GM19438 (cell line): Measurements from ENCODE around the gene GABRP.

Experiments used
- ATAC-seq: cut with Tn5 transposase; IDR thresholded peaks from one replicate; pipeline ENCODE4 v1.9.1; 2021; ENCODE audit warnings: low read depth; ENCODE audit not compliant: unreplicated experiment

GABRP gene

DNA sequence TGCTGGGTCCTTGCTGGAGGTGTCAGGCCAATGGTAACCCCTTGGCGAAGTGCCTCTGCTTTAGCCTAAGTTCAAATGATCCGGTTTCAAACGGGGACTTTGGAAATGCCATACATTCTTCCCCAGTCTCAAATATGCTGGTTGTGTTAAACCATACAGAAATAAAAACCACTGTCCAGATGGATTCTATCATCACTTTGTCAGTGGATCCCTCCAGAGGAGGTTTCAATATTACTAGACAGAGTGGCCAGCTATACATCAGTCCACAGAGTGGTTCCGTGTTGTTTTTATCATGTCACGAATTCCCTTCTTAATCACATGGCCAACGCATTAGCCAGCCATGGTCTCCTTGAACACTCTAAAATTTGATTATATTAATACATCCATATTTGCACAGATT, 71.0 kb downstream of the GABRP start:
- ATAC-seq: no peak

DNA sequence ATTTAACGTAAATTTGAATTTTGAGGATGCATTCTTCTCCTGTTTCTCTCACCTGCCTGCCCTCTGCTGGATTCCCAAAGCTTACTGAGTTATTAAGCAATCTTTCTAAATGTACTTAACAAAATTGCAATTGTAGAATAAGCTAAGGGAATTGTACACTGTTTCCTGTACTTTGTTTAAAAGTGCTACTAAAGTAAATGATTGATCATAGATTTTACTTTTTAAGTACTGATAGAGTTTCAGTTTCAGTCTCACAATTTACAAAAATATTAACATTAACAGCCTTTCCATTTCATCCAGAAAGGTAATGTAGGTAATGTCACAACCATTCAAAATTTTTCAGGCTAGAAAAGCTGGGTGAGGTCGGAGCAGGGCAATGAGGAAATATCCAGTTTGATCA, 73.5 kb downstream of the GABRP start:
- no peak for ATAC-seq

DNA sequence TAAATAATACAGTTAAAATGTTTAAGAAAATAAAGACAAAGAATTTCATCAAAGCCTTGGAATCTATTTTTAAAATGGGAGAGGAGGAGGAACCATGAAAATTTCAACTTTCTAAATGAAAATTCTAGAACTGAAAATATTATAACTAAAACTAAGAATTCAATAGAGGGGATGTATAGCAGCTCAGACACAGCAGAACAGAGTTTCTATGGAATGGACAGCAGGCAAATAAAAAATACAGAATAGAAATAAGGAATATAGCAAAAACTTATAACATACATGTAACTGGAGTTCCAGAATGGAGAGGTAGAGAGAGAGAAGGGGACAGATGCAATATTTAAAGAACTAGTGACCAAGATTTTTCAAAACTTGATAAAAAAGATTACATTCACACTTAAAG, 76.9 kb downstream of the GABRP start:
- ATAC-seq: no peak

DNA sequence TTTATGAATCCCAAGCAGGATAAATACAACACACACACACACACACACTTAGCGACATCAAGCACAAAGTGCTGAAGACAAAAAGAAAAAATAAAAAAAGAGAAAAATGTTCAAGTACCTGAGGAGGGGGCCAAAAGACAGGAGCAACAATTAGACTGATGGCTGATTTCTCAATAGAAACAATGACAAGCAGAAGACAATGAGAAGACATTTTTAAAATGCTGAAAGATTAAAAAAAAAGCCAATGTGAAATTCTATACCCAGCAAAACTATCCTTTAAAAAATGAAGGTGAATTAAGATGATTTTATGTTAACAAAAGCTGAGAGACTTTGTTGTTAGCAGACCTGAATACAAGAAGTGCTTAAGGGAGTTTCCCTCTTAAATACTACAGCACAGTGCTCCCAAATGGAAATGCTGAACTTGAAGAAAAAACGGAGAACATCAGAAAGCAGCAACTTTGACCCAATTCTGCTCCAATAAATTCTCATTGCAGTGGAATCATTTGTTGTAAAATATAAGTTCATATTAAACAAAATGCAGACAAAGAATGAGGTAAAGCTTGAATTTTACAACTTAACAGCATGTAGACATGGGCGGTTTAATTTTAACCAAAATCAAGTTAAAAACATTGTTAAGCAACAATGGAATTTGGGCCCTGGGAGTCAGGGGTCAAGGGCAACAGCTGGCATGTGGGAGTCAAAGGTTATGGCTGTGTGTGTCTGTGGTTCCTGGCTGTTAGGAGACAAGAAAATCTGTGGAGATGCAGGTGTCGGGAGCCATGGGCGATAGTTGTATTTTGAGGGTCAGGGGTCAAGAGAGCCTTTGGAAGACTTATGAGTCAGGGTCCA, 77.5 kb downstream of the GABRP start:
- ATAC-seq: no peak

DNA sequence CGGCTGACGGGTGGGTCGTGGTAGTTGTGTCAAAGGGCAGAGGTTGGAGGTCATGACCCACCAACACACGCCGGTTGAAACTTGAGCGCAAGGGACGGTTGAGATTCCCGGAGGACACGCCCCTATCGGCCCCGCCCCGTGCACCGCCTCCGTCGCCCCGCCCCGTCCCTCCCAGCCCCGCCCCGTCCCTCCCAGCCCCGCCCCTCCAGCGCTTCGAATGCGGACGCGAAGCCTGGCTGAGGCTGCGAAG, 78.1 kb downstream of the GABRP start:
- no peak for ATAC-seq

DNA sequence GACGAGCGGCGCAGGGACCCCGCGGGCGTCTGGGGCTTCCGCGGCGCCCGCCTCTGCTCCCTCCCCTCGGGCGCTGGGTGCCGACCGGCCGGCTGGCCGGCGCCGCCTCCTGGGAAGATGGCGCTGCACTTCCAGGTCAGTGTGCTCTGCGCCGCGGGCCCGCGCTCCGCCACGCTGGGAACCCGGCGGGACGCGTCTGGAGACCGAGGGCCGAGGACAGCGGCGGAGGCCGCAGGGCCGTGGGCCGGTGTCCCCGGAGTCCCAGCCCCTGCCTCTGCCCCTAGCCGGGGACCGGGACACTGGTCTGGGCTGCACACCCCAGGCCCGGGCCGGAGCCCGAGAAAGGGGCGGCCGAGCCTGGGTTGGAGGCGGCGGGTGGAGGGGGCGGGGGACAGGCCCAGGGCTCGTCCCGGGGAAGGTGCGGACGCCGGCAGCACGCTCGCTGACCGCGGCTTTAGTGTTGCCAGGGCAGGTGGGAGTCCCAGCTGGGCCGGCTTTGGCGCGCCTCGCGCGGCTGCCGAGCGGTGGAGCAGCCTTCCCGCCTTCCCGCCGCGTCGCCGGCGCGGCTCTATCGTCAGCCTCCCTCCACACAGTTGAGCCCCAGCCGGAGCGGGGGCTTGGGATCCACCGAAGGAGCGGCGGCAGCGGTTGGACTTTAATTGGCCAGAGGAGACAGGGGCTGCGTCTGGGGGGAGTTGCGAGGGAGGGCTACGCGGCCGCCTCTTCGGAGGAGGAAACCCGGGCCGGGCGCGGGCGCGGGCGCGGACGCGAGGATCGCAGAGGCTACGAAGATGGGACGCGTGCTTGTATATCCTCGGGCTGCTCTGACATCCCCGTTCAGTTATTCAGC, 78.6 kb downstream of the GABRP start, which contains the start of gene RANBP17:
TSS of gene RANBP17 (plus strand) at position 102 of the 850 bp plus-strand sequence.
- no peak for ATAC-seq

DNA sequence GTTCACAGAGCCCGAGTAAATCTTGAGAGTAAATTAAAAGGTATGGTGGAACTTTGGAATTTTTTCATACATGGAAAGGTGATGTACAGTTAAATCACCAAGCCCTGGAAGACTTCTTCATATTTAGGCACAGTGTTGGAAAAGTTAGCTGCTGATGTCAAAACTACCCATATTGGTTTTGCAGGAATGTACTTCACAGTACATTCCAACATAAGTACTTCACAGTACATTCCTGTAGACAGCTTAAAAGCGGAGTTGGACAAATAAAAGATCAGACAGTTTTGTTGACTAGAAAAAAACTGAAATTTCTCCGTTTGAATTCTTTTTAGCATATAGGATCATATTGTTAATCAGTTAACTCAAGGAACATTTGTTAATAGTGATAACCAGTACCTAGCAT, 80.1 kb downstream of the GABRP start:
- ATAC-seq: no peak
